ENCODE data around the gene CYP27C1.
A peak's percentile ranks its signal among the peaks of the same experiment; 100 is the strongest.

CYP27C1 gene

GRCh38 chr2:127146071-127146725, 73.9 kb downstream of the CYP27C1 start:
- DNase-seq, result no peak

GRCh38 chr2:127145280-127145895, 74.7 kb downstream of the CYP27C1 start:
- peak; percentile 45 for DNase-seq

- DNase-seq, result peak; percentile 88
Measured at GRCh38 chr2:127143841-127144782, 76.0 kb downstream of the CYP27C1 start.

GRCh38 chr2:127142663-127143630, 77.2 kb downstream of the CYP27C1 start:
- peak; percentile 56 for DNase-seq

- peak; percentile 41 for DNase-seq
Measured at GRCh38 chr2:127140538-127140937, 79.6 kb downstream of the CYP27C1 start.

- DNase-seq, result no peak
Measured at GRCh38 chr2:127139766-127140165, 80.3 kb downstream of the CYP27C1 start.

DNA sequence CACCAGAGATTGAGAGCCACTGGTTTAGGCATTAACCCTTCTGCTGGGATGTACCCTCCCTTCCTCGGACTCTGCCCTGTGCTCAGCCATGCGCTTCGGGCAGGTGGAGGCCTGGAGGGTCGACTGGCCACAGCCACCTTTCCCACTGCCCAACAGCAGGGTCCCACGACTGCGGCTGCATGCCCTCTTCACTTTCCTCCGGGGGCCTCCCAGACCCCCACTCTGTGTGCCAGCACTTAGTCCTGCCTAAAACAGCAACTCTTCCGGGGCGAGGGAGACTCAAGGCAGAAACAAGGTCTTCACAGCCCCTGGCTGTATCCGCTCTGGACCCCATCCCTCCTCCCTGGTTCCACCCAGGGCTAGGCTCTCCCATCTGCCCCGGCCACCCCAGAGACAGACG, 81.8 kb downstream of the CYP27C1 start:
- DNase-seq, result no peak

- no peak for DNase-seq
Measured at GRCh38 chr2:127137741-127138140, 82.4 kb downstream of the CYP27C1 start.

- no peak for DNase-seq
Measured at GRCh38 chr2:127137225-127137624, 82.9 kb downstream of the CYP27C1 start.

DNA sequence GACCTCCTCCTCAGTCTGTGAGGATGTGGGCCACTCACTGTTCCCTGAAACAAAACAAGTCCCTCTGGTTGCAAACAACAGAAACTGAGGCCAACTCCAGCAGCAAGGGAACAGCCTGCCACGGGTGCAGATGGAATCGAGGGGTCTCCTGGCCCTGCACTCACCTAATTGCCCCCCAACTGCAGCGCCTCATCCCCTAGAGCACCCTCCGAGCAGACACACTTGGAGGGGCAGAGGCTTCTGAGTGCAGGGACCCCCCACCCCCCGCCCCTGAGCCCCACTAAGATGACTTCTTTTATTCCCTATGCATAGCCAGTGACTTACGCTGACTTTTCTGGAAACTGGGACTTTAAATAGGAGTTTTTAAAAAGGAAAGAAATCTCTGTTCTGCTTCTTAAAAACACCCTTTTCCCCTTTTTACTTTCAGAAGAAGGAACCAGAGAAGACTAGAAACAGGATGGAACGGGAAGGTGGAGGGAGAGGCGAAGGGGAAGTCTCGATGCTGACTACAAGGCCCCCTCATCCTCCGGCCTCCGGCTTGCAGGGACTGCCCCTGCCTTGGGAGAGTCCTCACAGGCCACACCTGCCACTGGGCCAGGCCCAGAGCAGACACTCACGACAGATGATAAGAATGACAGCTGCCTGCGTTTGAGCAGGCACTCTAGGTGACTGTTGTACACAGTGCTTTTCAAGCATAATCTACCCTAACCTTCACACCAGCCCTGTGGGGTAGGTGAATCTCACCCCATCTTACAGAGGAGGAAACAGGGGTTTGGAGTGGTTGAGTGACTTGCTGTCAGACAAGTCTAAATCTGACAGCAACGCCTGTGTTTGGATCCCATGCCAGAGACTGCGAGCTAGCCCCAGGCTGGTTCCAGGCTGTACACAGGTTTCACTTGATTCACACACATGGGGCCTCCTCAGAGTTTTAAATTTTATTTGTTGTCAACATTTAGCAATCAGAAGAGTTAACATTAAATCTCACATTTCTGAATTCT, 85.0 kb downstream of the CYP27C1 start:
- no peak for DNase-seq

DNA sequence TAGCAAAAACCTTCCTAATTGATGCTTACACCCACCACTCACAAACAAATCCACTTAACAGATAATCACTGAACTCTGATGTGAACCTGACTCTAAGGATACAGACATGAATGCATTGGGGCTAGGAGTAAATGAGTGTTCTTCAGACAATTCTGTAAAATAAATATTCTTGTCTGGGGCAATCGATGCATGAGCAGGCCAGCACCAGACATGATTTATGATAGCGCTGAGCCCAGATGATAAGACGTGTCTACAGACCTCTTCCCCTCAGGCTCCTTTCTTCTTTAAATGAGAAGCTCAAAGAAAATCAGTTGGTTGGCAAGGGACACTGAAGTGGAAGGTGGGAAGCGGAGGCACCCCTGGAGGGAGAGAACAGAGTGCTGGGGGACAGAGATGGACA, 85.9 kb downstream of the CYP27C1 start:
- DNase-seq, result no peak

Data from midbrain (tissue), 1 donor.